Measurements from ENCODE around the gene CLSTN2. TPM values are rescaled to one million over a fixed set of nuclear protein-coding genes. Genes with fewer than 3 reads are reported as not detected.

The CLSTN2 gene
- total RNA-seq, 1 experiment from 2014 or later: 0.02 TPM

DNA sequence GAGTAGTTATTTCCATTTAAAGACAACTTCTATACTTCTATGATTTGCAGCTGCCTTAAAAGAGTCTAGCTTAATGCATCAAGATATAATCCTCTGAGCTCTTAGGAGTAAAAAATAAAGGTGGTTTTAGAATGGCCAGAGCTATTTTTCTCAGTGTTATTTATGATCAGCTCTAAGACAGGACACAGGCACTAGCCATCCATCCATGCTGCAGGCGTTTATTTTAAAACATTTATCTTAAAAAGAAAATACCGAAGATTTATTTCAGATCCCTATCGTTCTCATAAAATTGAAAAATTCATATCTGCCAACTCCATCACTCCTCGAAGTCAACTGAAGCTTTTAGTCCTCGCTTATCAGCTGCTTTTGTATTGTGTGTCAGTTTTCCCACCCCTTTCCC lies 243.5 kb downstream of the CLSTN2 start:
- BruUV-seq (replicated peaks): no TSS peak
- TF ChIP-seq SIN3A (IDR thresholded peaks at IDR 0.05; ENCODE audit: low read depth) (no peak), EGR1 (IDR thresholded peaks at IDR 0.05; ENCODE audit: low read depth) (no peak), YY1 (IDR thresholded peaks at IDR 0.05; ENCODE audit: extremely low read depth, insufficient replicate concordance, low read depth, low read length) (no peak), POLR2A (IDR thresholded peaks at IDR 0.05; ENCODE audit: borderline replicate concordance, extremely low read depth, insufficient read depth, insufficient read length) (no peak), POLR2AphosphoS5 (IDR thresholded peaks at IDR 0.05; ENCODE audit: low read depth, low read length) (no peak)
- TF ChIP-seq, protein P1, sequence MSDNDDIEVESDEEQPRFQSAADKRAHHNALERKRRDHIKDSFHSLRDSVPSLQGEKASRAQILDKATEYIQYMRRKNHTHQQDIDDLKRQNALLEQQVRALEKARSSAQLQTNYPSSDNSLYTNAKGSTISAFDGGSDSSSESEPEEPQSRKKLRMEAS (IDR thresholded peaks at IDR 0.05): no peak
- TF ChIP-seq, protein P2, sequence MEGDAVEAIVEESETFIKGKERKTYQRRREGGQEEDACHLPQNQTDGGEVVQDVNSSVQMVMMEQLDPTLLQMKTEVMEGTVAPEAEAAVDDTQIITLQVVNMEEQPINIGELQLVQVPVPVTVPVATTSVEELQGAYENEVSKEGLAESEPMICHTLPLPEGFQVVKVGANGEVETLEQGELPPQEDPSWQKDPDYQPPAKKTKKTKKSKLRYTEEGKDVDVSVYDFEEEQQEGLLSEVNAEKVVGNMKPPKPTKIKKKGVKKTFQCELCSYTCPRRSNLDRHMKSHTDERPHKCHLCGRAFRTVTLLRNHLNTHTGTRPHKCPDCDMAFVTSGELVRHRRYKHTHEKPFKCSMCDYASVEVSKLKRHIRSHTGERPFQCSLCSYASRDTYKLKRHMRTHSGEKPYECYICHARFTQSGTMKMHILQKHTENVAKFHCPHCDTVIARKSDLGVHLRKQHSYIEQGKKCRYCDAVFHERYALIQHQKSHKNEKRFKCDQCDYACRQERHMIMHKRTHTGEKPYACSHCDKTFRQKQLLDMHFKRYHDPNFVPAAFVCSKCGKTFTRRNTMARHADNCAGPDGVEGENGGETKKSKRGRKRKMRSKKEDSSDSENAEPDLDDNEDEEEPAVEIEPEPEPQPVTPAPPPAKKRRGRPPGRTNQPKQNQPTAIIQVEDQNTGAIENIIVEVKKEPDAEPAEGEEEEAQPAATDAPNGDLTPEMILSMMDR (IDR thresholded peaks at IDR 0.05 in 2 of 3, conservative IDR thresholded peaks at IDR 0.05 in 1 of 3; ENCODE audit: borderline replicate concordance in 1 of 3, insufficient read depth in 1 of 3, low read depth in 2 of 3, low read length in 2 of 3): no peak

DNA sequence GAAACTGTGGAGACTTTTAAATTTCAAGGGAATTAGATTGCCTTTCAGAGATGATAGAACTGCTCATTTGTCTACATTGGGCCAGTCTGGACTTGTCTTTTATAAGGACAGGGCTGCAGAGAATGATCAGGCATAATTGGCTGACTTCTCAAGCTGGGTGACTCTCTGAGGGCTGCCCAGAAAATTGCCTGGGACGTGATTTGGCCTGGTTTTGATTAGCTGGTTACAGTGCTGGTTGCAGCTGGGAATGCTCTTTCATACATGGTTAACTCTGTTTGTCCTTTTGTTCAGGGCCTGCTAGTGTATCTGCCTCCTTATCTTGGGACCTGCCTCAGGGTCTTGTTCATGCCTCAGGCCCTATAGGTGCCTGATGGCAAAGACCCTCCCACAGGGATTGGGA lies 245.6 kb downstream of the CLSTN2 start:
- Histone ChIP-seq H2AFZ (ENCODE audit: low read depth, low read length, poor library complexity, severe bottlenecking) (no peak overlapping the region), H3K9me3 (ENCODE audit: control insufficient read depth in 1 of 2, insufficient read depth in 1 of 2, low read depth in 1 of 2, low read length in 2 of 2) (no peaks in the 10 kb centered on the region), H3K4me1 (ENCODE audit: control insufficient read depth in 1 of 2, insufficient read depth in 2 of 2, low read length in 2 of 2) (no peaks in the 10 kb centered on the region), H3K27ac (ENCODE audit: low read depth, low read length) (no peak overlapping the region), H3K9ac (ENCODE audit: low read length) (no peak overlapping the region), H3K36me3 (ENCODE audit: control insufficient read depth in 1 of 2, insufficient read depth in 2 of 2, low read length in 2 of 2) (no peaks in the 10 kb centered on the region), H3K4me2 (ENCODE audit: low read length) (no peak overlapping the region), H3K9me2 (ENCODE audit: insufficient read depth) (no peaks in the 10 kb centered on the region), H4K20me1 (ENCODE audit: insufficient read depth) (no peaks in the 10 kb centered on the region), H3K79me2 (ENCODE audit: insufficient read depth, low read length) (no peaks in the 10 kb centered on the region), H3K27me3 (ENCODE audit: insufficient read depth, low read length) (peaks cover 34% of the 10 kb centered on the region; the same call in 1 of the 2 replicates), H3K4me3 (replicated peaks in 1 of 2; ENCODE audit: low read depth in 1 of 2, low read length in 2 of 2) (no peak overlapping the region)
- CTCF ChIA-PET: no interaction called here
- TF ChIP-seq ZFX (IDR thresholded peaks at IDR 0.05): no peak
- TF ChIP-seq SIN3A (IDR thresholded peaks at IDR 0.05; ENCODE audit: low read depth): no peak
- TF ChIP-seq SP1 (IDR thresholded peaks at IDR 0.05; ENCODE audit: low read depth): no peak
- intact Hi-C loops (cut with micrococcal nuclease): no loop called here
- no peak for DNase-seq (ENCODE audit: low read depth, low spot score)
- ATAC-seq: no peak
- BruUV-seq (replicated peaks): no TSS peak
- POLR2A ChIA-PET: no interaction called here
- RAD21 ChIA-PET (ENCODE audit: low non-redundant PET in 1 of 2, low total read pairs in 2 of 2, uncharacterized antibody in 2 of 2, unreplicated experiment in 2 of 2): no interaction called here

More for the DNA sequence above, 243.5 kb downstream of the CLSTN2 start:
- Histone ChIP-seq H3K27ac (ENCODE audit: low read depth, low read length) (no peak overlapping the region), H2AFZ (ENCODE audit: low read depth, low read length, poor library complexity, severe bottlenecking) (no peak overlapping the region), H3K4me1 (ENCODE audit: control insufficient read depth in 1 of 2, insufficient read depth in 2 of 2, low read length in 2 of 2) (no peaks in the 10 kb centered on the region), H3K9me2 (ENCODE audit: insufficient read depth) (no peaks in the 10 kb centered on the region), H3K4me2 (ENCODE audit: low read length) (no peak overlapping the region), H3K9me3 (ENCODE audit: control insufficient read depth in 1 of 2, insufficient read depth in 1 of 2, low read depth in 1 of 2, low read length in 2 of 2) (no peaks in the 10 kb centered on the region), H3K4me3 (replicated peaks in 1 of 2; ENCODE audit: low read depth in 1 of 2, low read length in 2 of 2) (no peak overlapping the region), H3K27me3 (ENCODE audit: insufficient read depth, low read length) (peaks cover 27% of the 10 kb centered on the region; the same call in 1 of the 2 replicates), H4K20me1 (ENCODE audit: insufficient read depth) (no peaks in the 10 kb centered on the region), H3K36me3 (ENCODE audit: control insufficient read depth in 1 of 2, insufficient read depth in 2 of 2, low read length in 2 of 2) (no peaks in the 10 kb centered on the region), H3K9ac (ENCODE audit: low read length) (no peak overlapping the region), H3K79me2 (ENCODE audit: insufficient read depth, low read length) (no peaks in the 10 kb centered on the region)
- ChIA-PET POLR2A (no interaction called here), CTCF (no interaction called here), RAD21 (ENCODE audit: low non-redundant PET in 1 of 2, low total read pairs in 2 of 2, uncharacterized antibody in 2 of 2, unreplicated experiment in 2 of 2) (no interaction called here)
- no peak for ATAC-seq
- no peak for DNase-seq (ENCODE audit: low read depth, low spot score)
- intact Hi-C loops (cut with micrococcal nuclease): no loop called here

All from HCT116 (cell line).